ENCODE data around the gene PTPRS. TPM values are rescaled to one million over a fixed set of nuclear protein-coding genes. Genes with fewer than 3 reads are reported as not detected.
A peak's percentile ranks its signal among the peaks of the same experiment; 100 is the strongest.

Gene PTPRS
- total and polyA plus RNA-seq, 9 of the 15 experiments (the other 6 are each of a cell fraction or from before 2014, with no cell fraction given), result 1.1 to 49.4 (median 14.1) TPM

GRCh38 chr19:5292822-5293611 lies 47.6 kb downstream of the PTPRS start (continued):
- TF ChIP-seq ZBTB49 (CRISPR knock-in tag; IDR thresholded peaks at IDR 0.05; ENCODE audit: borderline replicate concordance), result no peak
- peak; percentile 20; the same call in 1 of the 2 replicates for TF ChIP-seq CTBP1 (IDR thresholded peaks at IDR 0.05; ENCODE audit: borderline replicate concordance)
- TF ChIP-seq, protein P1, sequence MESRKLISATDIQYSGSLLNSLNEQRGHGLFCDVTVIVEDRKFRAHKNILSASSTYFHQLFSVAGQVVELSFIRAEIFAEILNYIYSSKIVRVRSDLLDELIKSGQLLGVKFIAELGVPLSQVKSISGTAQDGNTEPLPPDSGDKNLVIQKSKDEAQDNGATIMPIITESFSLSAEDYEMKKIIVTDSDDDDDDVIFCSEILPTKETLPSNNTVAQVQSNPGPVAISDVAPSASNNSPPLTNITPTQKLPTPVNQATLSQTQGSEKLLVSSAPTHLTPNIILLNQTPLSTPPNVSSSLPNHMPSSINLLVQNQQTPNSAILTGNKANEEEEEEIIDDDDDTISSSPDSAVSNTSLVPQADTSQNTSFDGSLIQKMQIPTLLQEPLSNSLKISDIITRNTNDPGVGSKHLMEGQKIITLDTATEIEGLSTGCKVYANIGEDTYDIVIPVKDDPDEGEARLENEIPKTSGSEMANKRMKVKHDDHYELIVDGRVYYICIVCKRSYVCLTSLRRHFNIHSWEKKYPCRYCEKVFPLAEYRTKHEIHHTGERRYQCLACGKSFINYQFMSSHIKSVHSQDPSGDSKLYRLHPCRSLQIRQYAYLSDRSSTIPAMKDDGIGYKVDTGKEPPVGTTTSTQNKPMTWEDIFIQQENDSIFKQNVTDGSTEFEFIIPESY (CRISPR knock-in tag; IDR thresholded peaks at IDR 0.05), result no peak
- peak; percentile 47 for TF ChIP-seq KDM5B (IDR thresholded peaks at IDR 0.05; ENCODE audit: insufficient replicate concordance, low read depth, low read length)
- no peak for TF ChIP-seq ETV6 (IDR thresholded peaks at IDR 0.05; ENCODE audit: borderline replicate concordance in 1 of 2, low read depth in 2 of 2, low read length in 1 of 2)
- no peak for TF ChIP-seq ETV6 (CRISPR knock-in tag; IDR thresholded peaks at IDR 0.05; ENCODE audit: borderline replicate concordance)
- no peak for TF ChIP-seq ZFP30 (CRISPR knock-in tag; IDR thresholded peaks at IDR 0.05; ENCODE audit: borderline replicate concordance)
- TF ChIP-seq FOSL1 (tag; conservative IDR thresholded peaks at IDR 0.05), result no peak
- no peak for TF ChIP-seq NR2C2 (CRISPR knock-in tag; IDR thresholded peaks at IDR 0.05)
- TF ChIP-seq NR2C2 (tag; IDR thresholded peaks at IDR 0.05), result peak; percentile 30; the same call in 1 of the 2 replicates
- no peak for TF ChIP-seq TSHZ1 (CRISPR knock-in tag; IDR thresholded peaks at IDR 0.05)
- TF ChIP-seq, protein P2, sequence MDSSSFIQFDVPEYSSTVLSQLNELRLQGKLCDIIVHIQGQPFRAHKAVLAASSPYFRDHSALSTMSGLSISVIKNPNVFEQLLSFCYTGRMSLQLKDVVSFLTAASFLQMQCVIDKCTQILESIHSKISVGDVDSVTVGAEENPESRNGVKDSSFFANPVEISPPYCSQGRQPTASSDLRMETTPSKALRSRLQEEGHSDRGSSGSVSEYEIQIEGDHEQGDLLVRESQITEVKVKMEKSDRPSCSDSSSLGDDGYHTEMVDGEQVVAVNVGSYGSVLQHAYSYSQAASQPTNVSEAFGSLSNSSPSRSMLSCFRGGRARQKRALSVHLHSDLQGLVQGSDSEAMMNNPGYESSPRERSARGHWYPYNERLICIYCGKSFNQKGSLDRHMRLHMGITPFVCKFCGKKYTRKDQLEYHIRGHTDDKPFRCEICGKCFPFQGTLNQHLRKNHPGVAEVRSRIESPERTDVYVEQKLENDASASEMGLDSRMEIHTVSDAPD (CRISPR knock-in tag; IDR thresholded peaks at IDR 0.05), result no peak
- no peak for TF ChIP-seq MCM3 (IDR thresholded peaks at IDR 0.05)
- peak; percentile 73 to 85; a peak in 3 of 4 replicates for TF ChIP-seq NONO (IDR thresholded peaks at IDR 0.05; ENCODE audit: low read depth in 2 of 2, low read length in 1 of 2)

All from K562 (cell line).